ENCODE data around the gene SSTR5.

GRCh38 chr16:1095450-1096168 is 23.1 kb downstream of the SSTR5 start:
- TF ChIP-seq CTCF (conservative IDR thresholded peaks at IDR 0.05) (no peak), EZH2 (IDR thresholded peaks at IDR 0.05; ENCODE audit: low read depth) (no peak)
